ENCODE results near the gene CIDEB.
"Not testable (repeated sequence)": the region's sequence is repeated elsewhere in the genome, so short reads cannot be mapped to it uniquely, and the experiment has no call there.

The CIDEB gene, protein sequence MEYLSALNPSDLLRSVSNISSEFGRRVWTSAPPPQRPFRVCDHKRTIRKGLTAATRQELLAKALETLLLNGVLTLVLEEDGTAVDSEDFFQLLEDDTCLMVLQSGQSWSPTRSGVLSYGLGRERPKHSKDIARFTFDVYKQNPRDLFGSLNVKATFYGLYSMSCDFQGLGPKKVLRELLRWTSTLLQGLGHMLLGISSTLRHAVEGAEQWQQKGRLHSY

DNA sequence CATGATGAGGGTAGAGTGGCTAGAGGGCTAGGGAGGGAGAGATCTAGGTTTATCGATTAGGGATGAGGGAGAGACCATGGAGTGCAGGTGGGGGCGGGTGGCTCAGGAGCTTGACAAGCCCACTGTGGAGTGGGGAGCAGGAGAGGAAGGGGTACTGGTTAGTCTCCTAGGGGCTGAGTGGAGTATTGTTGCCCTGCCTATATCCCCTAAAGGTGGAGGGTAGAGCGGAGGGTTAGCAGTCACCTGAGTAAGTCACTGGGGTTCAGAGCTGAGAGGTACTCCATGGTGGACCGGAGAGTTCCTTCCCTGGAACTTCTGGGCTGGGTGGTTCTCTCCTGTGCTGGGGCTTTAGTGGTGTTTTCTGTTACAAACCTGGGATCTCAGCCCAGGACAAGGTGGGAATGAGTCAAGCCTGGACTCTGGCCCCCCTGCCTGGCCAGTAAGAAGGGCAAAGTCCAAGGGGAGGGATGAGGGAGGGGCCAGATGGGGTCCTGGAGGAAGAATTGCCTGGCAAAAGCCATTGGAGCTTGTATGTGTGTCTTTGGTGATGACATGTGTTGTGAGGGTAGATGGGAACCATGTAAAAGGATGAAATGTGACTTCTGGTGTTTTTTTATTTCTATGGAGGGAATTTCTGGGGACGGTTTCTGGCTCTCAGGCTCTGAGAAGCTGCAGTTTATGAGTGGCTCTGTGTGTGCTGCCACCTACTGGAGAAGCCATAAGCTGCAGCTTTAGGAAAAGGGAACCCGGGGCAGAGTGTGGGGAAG lies at the start of gene CIDEB:
CIDEB (minus strand) TSS at position 403 of the 767 bp plus-strand sequence; CDS start at position 284, 119 bp downstream.
- no peak for DNase-seq

DNA sequence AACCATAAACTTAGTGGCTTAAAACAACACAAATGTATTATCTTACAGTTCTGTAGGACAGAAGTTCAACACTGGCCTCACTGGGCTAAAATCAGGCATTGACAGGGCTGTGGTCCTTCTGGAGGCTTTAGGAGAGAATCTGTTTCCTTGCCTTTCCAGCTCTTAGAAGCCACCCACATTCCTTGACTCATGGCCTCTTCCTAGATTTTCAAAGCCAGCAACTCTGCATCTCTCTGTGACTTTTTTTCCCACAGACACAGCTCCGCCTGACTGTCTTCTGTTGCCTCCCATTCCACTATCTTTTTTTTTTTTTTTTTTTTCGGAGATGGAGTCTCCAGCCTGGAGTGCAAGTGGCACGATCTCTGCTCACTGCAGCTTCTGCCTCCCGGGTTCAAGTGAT lies 48.4 kb upstream of the CIDEB start:
- DNase-seq, result no peak

DNA sequence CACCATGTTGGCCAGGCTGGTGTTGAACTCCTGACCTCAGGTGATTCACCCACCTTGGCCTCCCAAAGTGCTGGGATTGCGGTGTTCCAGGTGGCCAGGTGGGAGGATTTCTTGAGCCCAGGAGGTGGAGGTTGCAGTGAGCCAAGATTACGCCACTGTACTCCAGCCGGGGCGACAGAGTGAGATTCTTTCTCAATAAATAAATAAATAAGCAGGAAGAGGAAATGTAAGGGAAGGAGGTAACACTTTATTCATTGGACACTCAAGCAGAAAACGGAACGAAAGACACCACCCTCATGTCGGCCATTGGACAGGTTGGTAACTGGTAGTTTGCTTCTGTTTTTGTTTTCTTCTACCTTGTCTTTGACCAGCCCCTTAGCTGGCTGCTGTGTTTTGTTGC lies 47.2 kb upstream of the CIDEB start:
- DNase-seq, result no peak

DNA sequence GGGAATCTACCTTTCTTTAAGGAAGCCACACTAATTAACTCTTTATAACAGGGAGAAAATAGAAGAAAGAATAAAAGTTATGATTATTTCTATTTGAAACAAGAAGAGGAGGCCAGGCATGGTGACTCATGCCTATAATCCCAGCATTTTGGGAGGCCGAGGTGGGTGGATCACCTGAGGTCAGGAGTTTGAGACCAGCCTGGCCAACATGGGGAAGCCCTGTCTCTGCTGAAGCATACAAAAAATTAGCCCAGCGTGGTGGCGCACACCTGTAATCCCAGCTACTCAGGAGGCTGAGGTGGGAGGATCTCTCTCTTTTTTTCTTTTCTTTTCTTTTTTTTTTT lies 46.7 kb upstream of the CIDEB start:
- DNase-seq, result not testable (repeated sequence)

DNA sequence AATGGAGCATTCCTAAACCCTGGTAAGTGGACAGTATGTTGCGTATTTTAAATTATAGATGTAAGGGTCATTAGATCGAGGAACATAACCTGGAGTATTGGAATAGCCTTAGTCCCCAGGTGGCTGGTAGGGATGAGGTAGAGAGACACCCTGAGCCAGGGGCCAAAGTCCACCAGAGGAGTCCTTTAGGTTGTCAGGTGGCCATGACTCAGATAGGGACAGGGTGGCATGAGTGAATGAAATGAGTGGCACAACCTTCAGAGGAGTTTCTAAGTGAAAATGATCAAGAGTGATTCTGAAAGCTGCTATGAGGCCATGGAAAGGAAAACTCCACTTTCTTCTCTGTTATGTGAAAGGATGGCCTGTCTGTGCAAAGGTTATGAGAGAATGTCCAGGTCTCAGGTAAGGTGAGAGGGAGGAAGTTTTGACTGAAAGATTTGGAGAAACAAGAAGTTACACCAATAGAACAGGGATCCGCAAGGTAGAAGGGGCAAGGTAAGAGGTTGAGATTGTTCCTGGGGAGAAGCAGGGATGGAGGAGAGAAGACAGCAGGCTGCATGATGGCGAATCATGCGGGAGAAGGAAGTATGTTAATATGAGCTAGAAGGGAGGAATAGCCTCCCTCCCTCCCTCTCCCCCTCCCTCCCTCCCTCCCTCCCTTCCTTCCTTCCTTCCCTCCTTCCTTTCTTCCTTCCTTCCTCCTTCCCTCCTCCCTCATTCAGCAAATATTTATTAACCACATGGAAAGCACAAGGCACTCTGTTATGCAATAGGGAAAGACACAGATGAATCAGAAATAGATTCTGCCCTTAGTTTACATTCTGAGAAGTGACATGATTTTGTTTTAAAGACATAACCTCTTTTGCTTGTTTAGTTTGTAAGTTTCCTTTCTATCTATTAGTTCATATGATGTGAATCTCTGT lies 46.0 kb upstream of the CIDEB start:
- no peak for DNase-seq

DNA sequence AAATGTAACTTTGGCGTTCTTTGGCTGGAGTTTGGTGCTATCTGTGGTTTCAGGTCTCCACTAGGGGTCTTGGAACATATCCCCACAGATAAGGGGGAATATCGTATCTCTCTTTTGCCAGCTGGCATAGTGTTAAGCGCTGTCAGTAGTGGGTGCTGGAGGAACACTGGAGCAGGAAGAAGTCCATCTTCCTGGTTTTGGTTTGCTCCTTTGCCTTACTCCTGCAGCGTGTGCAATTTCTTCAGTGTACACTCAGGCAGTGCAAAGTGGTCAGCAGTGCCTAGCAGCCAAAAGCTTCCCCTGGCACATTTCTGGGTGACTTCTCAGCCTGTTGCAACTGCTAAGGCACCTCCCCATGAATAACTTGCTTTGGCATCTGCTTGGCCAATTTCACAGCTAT lies 43.7 kb upstream of the CIDEB start:
- no peak for DNase-seq

DNA sequence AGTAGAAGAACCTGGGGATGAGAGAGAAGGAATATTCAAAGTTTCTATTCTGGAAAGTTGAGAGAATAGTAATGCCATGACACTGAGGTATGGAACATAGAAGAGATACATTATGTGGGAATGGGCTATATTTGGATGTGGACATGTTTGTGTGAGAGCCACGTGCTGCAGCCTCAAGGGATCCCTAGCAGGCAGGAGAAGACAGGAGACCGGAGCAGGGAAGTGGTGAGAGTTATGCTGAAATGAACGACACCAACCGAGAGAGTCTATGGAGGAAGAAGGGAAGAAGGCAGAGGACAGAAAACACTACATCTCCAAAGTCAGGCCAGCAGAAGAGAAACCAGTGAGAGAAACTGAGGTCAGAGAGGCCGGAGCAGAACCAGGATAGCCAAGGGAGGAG lies 42.0 kb upstream of the CIDEB start:
- no peak for DNase-seq

DNA sequence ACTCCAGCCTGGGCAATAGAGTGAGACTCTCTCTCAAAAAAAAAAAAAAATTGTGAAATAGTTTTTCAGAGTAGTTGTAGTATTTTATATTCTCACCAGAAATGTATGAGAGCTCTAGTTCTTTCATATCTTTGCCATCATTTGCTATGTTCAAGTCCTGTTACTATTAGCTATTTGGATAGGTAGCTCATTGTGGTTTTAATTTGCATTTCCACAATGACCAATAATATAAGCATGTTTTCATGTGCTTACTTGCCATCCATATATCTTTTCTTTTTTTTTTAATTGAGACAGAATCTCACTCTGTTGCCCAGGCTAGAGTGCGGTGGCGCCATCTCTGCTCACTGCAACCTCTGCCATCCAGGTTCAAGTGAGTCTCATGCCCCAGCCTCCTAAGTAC lies 40.4 kb upstream of the CIDEB start:
- DNase-seq, result no peak

DNA sequence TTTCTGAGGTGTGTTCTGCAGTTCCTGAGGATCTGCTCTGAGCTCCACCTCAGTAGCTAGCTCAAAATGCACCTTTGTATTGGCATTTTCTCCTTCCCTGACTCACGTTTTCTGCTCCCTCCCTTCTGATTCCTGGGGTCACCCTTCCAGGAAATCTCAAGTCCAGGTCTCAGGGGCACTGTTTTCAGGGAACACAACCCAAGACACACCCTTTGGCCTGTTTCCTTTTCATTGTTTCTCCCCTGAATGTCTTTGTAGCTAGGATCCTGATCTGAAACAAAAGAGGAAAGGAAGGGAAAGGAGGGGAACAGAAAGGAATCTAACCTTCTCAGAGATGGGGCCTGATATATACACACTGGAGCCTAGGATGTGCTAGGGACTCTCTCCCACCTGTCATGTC lies 39.4 kb upstream of the CIDEB start:
- DNase-seq, result no peak

DNA sequence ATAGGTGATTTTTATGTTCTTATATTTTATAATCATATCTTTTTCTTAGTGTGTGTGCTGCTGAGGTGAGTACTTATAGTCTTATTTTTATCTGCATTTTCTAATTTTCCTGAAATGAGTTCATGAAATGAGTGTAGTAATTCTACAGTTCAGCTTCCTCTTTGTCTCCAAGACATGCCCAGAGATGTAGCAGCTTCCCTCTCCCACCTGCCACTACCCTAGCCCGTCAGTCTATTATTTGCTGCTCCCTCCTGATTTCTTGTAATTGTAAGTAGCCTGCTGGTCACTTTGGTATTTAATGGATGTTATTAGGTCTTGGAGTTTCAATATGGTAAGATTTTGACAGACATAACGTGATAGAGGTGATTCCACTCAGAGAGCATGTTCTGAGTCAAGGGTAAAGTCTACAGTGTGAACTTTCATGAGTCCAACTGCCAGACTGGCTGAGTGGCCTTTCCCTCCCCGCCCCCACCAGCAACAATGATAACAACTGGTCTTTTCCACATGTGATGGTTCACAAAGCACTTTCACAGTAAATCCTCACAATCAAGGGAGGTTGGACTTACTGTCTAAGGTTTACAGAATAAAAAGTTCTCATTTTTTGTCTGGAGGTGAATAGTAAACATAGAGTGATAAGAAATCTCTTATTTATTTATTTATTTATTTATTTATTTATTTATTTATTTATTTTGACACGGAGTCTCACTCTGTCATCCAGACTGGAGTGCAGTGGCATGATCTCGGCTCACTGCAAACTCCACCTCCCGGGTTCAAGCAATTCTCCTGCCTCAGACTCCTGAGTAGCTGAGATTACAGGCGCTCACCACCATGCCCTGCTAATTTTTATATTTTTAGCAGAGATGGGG lies 36.3 kb upstream of the CIDEB start:
- no peak for DNase-seq

DNA sequence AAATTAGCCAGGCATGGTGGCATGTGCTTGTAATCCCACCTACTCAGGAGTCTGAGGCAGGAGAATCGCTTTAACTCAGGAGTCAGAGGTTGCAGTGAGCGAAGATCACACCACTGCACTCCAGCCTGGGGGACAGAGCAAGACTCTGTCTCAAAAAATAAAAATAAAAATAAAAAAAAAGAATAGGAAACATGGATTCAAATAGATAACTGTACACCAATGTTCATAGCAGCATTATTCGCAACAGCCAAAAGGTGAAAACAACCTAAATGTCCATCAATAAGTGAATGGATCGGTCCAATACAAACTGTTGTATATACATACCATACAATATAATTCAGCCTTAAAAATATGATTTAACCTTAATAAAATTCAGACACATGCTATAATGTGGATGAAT lies 35.1 kb upstream of the CIDEB start:
- no peak for DNase-seq

DNA sequence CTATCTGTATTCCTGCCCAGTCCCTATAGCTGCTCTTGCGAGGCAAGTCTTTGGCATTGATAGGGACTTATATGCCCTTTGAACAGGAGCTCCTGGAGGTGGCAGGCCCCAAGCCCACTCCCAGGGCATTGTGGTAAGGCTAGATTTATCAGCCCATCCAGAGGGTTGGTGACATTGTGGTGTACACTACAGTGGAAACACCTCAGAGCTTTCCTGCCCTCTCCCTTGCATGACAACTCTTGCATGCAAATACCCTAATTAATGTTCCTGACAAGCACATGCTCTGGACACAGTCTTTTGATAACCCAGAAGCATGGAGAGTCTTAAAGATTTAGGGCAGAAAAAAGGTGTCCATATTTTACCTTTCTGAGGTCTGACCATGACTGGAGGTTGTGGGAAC lies 32.8 kb upstream of the CIDEB start:
- no peak for DNase-seq

DNA sequence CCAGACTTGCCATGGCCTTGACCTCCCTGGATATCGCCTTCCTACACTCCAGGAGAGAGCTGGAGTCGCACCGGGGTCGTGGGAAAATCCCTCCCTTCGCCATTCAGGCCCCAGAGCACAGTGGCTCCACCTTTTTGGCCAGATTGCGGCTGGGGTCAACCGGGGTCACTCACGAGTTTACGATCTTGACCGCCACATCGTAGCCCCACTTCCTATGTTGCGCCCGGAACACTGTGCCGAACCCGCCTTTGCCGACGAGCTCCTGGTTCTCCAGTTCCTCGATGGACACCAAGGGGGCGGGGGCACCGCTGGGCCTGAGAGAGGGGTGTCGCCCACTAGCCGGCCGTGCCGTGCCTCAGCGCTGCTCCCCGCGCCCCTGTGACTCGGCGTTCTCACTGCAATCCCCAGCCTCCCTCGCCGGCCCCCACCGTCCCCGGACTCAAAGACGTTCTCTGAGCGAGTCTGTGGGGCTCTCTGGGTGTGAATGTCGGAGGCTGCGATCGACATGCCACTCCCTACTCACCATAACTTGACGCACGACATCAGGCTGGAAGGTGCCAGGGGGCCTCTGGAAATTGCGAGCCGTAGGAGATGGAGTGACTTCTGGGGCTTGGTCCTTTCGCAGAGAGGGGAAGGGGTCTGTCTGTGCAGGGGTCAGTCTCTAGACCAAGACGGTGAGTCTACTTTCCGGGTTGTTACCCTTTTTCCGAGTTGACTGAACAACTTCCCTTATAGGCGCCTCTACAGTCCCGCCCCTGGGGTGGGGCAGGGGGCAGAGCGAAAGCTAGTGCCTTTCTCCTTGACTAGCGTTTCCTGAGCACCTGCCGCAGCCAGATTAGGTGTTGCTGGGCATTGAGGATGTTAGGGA lies 31.7 kb upstream of the CIDEB start, which contains the start of gene RIPK3:
RIPK3 (minus strand) TSS at position 708 of the 868 bp plus-strand sequence; CDS start at position 543, 165 bp downstream.
- no peak for DNase-seq

DNA sequence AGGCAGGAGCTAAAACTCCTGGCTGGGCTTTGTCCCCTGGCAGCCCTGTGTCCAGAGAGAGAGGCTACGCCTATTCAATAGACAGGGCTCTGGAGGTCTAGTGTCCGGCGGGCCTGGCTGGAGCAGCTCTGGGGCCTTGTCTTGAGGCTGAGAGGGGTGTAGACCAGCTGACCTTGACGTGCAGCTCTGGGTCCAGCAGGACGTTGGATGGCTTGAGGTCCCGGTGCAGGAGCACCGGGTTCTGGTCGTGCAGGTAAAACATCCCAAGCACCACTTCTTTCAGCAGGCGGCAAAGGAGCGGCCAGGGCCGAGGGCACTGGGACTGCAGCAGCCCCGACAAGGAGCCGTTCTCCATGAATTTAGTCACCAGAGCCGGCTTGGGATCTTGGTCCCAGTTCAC lies 31.1 kb upstream of the CIDEB start:
- no peak for DNase-seq

DNA sequence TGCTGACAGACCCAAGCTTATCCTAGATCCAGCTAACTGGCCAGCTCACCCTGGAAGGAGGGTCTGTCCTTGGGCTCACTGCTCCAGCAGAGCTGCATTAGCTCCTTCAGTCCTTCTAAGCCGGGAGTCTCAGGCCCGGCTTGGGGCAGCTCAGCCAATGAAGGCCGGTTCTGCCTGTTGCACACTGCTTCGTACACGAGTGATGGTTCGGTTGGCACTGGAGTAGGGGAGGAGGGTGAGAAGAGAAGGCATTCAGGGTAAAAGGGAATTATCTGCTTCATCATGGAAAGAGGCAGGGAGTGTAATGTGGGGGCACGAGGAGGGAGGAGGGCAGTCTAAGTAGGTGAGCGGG lies 30.0 kb upstream of the CIDEB start:
- DNase-seq, result no peak

DNA sequence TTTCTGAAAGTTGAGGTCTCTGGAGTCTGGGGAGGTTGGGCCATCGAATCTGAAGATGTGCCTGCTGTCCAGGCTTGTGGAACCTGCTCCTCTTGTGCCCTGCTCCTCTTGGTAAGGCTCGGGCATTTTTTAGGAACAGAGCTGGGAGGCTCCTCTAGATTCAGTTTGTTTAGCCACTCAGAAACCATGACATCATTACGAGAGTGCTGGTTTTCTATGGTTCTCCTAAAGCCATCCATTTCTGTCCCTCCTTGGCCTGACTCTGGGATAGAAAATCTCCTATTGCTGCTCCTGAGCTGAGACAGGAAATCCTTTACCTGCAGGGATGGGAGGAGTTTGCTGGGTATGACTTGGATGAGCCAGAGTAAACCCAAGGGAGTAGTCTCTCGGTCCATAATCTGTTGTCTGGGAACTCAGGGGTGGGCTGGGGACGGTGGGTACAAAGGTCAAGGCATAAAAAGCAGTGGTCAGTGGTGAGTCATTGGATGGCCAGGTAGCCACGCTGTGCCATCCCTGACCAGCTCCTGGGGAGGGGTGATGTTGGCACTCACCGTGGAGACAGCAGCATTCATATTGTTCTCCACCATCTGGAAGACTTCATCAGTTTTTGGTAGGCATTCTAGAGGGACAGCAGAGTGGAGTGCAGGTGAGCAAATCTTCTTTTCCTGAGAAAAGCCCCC lies 29.5 kb upstream of the CIDEB start:
- no peak for DNase-seq

DNA sequence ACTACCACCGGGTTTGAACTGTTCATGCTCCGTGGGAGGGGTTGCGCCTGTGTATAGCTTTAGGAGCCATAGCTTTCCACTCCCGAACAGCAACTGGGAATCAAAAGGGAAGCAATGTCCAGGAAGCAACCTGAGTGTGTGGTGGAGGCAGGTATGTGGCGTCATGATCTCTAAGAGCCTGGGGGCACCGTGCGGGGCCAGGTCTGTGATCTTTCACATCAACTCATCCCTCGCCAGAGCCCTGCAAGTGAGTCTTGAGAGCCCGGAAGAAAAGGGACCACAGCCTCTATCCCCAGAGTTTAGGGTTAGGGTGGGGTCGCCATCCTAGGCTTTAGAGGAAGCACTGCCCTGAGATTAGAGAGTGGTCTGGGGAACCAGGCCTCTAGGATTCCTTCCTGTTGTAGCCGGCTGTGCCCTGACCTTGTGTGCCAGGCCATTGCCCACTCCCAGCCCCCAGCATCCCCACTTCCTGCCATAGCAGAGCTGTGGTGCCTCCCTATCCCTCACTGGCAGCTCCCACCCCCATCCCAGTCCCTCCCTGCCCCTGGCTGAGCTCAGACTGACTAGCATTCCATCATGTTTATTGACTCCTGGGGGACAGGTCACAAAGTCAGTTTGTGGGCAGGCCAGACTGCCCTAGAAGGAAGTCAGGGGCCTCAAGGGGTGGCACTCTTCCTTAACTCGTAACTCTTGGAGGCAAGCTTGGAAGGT lies 27.8 kb upstream of the CIDEB start:
- no peak for DNase-seq

DNA sequence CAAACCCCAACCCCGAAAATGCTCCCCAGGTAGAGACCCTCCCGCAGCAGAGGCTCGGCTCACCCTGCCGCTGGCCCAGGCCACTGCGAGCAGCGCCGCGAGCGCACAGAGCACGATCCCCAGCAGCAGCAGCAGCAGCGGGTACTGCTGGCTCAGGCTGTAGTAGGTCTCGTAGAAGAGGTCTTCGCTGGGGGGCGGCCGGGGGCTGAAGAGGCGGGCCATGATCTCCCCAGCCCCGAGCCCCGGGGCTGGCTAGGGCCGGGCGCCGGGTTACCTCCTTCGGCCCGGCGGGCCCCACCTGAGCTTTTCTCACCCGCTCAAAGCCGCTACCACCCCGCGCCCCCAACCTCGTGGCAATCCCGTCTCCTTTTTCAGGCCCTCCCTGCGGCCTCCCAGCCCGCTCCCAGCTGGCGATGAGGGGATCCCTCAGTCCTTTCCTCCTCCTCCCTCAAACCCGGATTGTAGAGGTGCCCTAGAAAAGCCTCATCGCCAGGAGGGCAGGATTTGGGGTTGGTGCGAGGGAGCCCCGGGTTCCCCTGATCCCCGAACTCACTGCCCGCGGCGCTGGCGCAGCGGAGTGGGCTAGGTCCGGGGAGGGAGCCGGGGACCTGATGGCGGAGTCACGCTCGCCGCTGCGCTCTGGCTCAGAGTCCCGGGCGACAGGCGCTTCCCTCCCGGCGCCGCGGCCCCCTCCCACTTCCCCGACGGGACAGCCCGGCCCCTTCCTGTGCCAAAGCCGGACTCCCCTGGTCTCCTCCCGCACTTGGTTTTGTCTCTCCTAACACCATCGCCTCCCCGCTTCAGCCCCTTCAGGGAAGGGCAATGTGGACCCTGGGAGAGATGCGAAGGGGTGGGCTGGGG lies 26.9 kb upstream of the CIDEB start, which contains the start of gene ADCY4:
ADCY4 (minus strand) TSS at position 641 of the 861 bp plus-strand sequence; CDS start at position 222, 419 bp downstream.
- no peak for DNase-seq
